HG02885 (cell line): ENCODE data around the gene ALOX12B.
"Not testable (repeated sequence)": the region's sequence is repeated elsewhere in the genome, so short reads cannot be mapped to it uniquely, and the experiment has no call there.

Experiments
- ATAC-seq: cut with Tn5 transposase; IDR thresholded peaks from one replicate; pipeline ENCODE4 v1.9.1; 2021; ENCODE audit warnings: mild to moderate bottlenecking; ENCODE audit not compliant: unreplicated experiment, poor library complexity

Gene ALOX12B

GRCh38 chr17:8119581-8120519 is 32.3 kb upstream of the ALOX12B start:
- peak; percentile 36 for ATAC-seq

- peak; percentile 50 for ATAC-seq
These were observed 31.5 kb upstream of the ALOX12B start for GRCh38 chr17:8118769-8119580.

- no peak for ATAC-seq
These were observed 30.7 kb upstream of the ALOX12B start, which contains the start of gene ALOXE3 for GRCh38 chr17:8117980-8118768. ALOXE3 (minus strand) TSS chr17:8118514; CDS start chr17:8117990, 524 bp downstream.

GRCh38 chr17:8117367-8117979 is 30.0 kb upstream of the ALOX12B start:
- ATAC-seq: no peak

GRCh38 chr17:8116776-8117175 is 29.3 kb upstream of the ALOX12B start:
- no peak for ATAC-seq

GRCh38 chr17:8110907-8111306 is 23.4 kb upstream of the ALOX12B start:
- no peak for ATAC-seq

- no peak for ATAC-seq
These were observed 22.9 kb upstream of the ALOX12B start for GRCh38 chr17:8110456-8110804.

- no peak for ATAC-seq
These were observed 22.3 kb upstream of the ALOX12B start for GRCh38 chr17:8109661-8110455.

- ATAC-seq: no peak
These were observed 21.6 kb upstream of the ALOX12B start for GRCh38 chr17:8108972-8109660.

GRCh38 chr17:8106980-8107379 is 19.5 kb upstream of the ALOX12B start:
- ATAC-seq: not testable (repeated sequence)

- ATAC-seq: no peak
These were observed 18.5 kb upstream of the ALOX12B start for GRCh38 chr17:8105957-8106398.

- no peak for ATAC-seq
These were observed 17.4 kb upstream of the ALOX12B start for GRCh38 chr17:8104911-8105310.

GRCh38 chr17:8103549-8103948 is 16.0 kb upstream of the ALOX12B start:
- ATAC-seq: no peak

- ATAC-seq: no peak
These were observed 14.2 kb upstream of the ALOX12B start for GRCh38 chr17:8101721-8102120.

GRCh38 chr17:8100763-8101162 is 13.2 kb upstream of the ALOX12B start:
- ATAC-seq: no peak

- no peak for ATAC-seq
These were observed 12.6 kb upstream of the ALOX12B start for GRCh38 chr17:8100111-8100510.

- ATAC-seq: no peak
These were observed 9.0 kb upstream of the ALOX12B start for GRCh38 chr17:8096541-8096940.

- no peak for ATAC-seq
These were observed 7.8 kb upstream of the ALOX12B start for GRCh38 chr17:8095361-8095760.
